NAMALWA (cell line): ENCODE results near the gene EGLN1.

Experiments
- DNase-seq: peaks from one replicate; pipeline ENCODE4 v3.0.0-alpha.2; 2015; ENCODE audit warnings: low spot score

EGLN1 gene

GRCh38 chr1:231395998-231396390, 26.1 kb downstream of the EGLN1 start:
- no peak for DNase-seq

GRCh38 chr1:231395076-231395997, 26.8 kb downstream of the EGLN1 start:
- no peak for DNase-seq

- DNase-seq = no peak
These were observed 28.4 kb downstream of the EGLN1 start for GRCh38 chr1:231393668-231394067.

GRCh38 chr1:231392389-231393131, 29.5 kb downstream of the EGLN1 start:
- no peak for DNase-seq

DNA sequence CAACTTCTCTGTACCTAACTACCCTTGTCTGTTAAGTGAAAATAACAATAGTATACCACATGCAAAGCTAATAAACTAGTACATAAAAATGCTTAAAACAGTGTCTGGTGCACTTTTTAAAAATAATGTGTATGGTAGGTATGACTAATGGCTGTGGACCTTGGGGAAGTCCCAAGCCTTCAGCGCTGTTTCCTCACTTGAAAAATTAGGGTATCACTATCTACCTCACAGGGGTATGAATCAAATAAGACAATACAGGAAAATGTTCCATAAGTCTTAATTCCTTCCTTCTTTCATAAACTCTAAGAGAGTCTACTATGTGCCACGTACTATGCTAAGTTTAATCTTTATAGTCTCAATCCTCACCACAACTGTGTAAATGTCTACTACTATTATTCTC, 32.0 kb downstream of the EGLN1 start:
- no peak for DNase-seq

DNA sequence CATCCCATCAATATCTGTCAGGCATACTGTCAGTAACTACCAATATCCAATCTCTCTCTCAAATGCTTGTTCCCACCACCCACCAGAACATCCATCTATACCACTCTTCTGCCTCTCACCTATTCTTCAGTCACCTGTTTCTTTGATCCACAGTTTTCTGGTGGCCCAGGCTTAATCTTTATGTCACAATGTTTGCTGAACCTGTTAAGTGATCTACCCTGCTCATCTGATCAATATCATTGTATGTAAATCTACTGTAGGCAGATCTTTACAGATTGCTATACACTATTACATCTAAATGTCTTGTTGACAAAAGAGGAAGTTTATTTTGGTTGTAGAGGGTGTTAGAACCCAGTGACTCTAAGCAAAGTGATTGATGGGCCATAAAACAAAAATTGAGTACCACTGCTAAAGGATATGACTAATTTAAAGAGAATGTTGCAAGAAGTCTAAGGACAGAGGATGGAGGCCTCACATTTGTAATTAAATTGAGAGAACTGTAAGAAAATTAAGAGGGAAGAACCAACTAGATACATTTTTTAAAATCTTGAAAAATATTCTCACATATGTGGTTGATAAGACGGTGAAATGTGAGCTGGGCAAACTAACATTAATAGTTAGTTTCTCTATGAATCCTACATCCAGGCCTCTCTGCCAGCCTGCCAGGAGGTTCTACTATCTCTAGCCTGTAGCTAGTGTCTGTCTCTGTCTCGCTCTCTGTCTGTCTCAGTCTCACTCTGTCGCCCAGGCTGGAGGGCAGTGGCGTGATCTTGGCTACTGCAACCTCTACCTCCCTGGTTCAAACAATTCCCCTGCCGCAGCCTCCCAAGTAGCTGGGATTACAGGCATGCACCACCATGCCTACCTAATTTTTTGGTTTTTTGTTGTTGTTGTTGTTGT, 34.1 kb downstream of the EGLN1 start:
- DNase-seq = no peak

DNA sequence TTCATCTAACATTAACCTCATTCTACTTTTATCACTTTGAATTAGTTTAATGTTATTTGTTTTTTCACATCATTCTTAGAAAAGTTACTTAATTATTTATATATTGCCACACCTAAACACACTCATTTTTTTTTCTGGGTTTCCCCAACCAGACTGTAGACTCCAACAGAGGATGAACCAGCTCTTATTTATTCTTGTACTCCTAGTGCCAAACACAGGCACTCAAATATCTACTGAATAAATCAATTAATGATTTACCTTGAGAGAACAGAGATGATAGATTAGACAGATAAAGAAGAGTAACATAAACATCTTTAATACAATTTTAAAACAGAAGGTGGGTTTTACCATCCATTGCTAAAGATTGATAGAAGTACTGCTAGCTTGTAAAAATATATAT, 35.6 kb downstream of the EGLN1 start:
- DNase-seq = no peak

DNA sequence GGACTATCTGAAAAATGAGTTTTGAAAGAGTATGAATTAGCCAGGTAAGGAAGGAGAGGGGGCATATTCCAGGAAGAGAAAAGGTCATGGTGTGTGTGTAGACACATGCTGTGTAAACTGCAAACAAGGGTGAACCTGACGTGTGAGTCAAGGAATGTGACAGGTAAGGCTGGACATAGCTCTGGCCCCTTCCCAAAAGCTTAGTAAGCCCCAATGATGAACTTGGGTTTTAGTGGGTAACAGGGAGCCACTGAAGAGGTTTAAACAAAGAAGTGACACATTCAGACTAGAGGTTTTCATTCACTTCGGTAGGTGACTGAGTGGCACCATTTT, 36.7 kb downstream of the EGLN1 start:
- no peak for DNase-seq

DNA sequence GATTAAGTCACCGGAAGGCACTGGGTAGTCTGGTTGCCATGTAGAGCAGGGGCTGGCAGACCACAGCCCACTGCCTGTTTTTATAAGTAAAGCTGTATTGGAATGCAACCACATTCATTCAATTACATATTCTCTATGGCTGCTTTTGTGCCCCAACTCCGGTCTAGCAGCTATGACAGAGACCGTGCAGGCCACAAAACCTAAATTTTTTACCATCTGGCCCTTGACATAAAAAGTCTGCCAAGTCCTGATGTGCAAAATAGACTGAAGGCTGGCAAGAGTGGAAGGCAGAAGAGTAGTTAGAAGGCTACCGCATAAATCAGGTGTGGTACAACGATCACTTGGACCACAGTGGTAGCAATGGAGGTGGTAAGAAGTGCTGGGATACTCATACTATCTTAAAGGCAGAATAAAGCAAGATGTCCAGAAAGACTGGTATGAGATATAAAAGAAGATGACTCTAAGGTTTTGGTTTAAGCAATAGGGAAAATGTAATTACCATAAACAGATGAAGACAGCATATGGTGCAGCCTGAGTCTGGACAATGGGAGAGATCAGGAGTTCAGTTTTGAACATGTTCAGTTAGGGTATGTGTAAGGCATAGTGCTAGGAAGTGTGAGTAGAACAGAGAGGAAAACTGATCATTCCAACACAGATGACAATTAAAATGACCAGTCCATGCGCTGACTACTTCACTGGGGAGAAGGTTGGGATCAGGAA, 37.2 kb downstream of the EGLN1 start:
- no peak for DNase-seq

DNA sequence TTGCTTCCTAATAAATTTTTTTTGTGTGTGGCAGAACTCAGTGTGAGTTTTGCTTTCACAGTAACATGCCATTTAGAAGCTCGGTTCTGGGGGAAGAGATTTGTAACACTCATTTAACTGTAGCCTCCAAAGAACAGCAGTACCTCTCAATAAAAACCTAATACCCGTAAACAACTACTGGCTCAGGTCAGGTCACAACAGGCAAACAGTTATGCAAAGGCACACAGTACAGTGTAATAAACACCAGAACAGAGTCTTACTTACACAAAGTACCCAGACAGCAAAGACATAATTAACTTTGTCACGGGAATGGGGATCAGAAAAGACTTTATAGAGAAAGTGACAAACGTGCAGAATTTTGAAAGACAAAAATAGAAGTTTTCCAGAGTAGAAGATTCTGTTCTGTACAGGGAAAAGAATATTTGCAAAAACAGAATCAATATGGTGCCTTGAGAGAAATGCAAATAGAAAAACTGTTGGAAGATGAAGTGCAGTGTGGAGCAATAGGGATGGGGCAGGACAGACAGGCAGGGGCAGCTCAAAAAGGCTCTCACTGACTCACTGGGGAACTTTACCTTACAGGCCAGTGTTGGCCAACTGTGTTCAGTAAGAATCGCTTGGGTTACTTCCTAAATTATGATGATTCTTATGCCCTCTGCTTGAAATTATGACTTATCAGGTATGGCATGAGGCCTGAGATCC, 38.8 kb downstream of the EGLN1 start:
- DNase-seq = no peak

- no peak for DNase-seq
These were observed 39.7 kb downstream of the EGLN1 start for GRCh38 chr1:231382426-231382825.

DNA sequence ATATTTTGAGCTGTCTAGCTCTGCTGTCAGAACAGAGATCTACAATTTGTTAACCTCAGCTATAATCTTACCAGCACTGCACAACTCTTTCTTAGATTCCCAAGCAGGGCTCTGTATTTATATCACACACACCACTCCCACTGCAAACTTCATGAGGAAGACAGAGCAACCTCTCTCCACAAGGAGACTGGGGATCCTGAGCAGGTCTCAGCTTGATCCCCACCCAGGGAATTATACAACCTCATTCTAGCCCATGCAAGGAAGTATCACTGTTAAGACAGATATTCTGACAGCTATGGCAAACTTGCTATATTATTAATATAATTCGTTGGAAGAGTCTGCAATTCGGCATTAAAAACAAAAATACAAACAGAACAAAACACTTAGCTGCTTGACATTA, 40.4 kb downstream of the EGLN1 start:
- DNase-seq = no peak

DNA sequence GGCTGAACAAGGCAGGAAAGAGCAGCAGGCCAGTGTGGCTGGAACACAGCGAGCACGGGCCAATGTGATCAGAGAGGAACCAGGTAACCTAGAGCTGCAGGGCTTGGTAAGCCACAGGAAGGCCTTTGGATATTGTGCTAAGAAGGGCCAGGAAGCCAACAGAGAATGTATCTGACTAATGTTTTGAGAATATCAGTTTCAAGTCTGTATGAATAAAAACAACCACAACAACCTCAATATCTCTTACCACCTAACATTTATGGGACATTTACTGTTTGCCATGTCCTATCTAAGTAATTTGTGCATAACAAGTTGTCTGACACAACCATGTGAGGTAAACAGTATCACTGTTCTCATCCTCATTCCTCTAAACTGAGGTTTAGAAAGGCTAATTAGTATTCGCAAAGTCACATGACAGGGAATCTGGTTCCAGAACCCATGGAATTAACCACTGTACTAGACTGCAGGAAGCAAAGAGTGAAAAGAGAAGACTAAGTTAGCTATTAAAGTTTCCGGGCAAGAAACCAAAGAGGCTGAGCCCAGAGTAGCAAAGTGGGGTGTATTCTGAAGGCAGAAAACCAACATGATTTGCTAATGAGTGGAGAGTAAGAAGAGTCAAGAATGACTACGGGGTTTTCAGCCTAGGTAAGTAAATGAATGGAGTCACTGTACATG, 45.1 kb downstream of the EGLN1 start:
- no peak for DNase-seq

DNA sequence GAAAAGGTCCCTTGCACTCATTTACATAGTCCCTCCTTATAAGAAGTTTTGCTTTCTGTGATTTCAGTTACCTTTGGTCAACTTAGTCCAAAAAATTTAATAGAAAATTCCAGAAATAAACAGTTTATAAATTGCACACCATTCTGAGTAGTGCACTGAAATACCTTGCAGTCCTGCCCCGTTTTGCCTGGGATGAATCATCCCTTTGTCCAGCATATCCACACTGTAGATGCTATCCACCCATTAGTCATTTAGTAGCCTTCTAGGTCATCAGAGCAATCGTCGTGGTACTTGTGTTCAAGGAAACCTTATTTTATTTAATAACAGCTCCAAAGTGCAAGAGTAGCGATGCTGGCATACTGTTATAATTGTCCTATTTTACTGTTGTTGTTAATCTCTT, 46.0 kb downstream of the EGLN1 start:
- no peak for DNase-seq

DNA sequence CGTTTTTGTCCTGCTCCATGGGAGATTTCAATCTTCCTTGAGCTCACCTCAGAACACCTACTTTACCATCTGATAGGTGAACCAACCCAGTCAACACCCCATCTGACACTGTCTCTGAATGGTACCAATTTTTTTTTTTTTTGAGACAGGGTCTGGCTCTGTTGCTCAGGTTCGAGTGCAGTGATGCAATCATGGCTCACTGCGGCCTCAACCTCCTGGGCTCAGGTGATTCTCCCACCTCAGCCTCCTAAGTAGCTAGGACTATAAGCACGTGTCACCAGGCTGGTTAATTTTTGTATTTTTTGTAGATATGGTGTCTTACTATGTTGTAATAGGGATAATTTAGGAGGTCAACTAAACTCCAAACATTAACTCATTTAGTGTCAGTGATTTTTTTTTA, 47.7 kb downstream of the EGLN1 start:
- DNase-seq = no peak

- DNase-seq = no peak
These were observed 49.6 kb downstream of the EGLN1 start for GRCh38 chr1:231372501-231372900.

GRCh38 chr1:231369282-231369681, 52.8 kb downstream of the EGLN1 start:
- no peak for DNase-seq

DNA sequence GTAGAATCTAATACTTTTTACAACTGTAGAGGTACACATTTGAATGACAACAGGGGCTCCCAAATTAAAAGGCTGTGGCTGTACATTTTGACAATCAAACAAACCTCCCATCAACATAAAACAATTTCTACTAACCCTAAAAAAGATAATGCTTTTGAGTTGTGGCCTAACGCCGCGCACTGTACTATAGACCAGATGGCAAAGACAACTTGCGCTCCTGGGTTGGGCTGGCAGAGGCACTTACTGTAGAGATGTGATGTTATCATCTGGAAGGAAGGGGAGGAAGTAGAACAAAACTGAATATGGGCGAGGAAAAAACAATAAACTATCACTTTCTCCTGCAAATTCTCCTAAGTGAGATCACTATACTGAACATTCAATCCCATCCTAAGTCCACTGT, 57.9 kb downstream of the EGLN1 start:
- DNase-seq = no peak

GRCh38 chr1:231363624-231364023, 58.5 kb downstream of the EGLN1 start:
- DNase-seq = no peak

DNA sequence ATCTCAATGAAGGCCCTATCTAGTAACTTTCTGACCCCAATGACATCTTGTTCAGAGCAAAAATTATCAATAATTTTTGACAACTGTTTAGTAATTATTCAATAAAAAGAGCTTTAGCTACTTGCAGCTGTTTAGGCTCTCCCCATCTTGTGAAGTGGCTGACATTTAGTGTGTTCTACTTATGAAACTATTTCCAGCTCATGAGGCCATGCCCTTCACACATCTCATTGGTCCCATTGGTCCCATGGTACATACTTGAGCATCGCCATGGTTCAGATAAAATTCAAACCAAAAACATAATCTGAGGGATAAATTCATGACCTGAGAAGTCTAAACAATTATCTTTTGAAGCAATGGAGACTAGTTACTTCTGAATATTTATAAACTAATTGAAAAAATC, 59.8 kb downstream of the EGLN1 start:
- no peak for DNase-seq

DNA sequence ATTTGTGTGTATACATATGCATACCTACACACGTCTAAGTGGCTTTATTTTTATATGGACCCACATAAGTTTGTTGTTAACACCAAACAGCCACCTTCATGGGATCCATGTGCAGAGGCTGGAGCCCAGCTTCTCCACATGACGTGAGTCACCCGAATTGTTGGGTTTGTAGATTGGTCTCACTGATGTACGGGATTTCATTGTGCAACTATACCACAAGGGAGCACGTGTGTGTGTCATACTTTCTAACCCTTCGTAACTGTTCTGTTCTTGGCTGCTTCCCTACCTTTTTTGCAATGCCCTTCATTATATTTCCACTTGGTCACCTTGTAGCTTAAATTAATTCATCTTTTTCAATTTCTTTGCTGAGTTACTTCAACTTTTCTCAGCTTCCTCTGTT, 63.0 kb downstream of the EGLN1 start:
- DNase-seq = no peak
